HepG2 (cell line): ENCODE data around the gene ADIPOR1. TPM values are rescaled to one million over a fixed set of nuclear protein-coding genes. Genes with fewer than 3 reads are reported as not detected.

Experiments used
- ATAC-seq: fragments of 200-7000 bp; cut with Tn5 transposase; 3 replicates; pipeline ENCODE4 v1.9.1; 2020; ENCODE audit warnings: mild to moderate bottlenecking, moderate library complexity
- BruUV-seq: library from RNA; stranded (reverse); fragments of 400-500 nt; replicated peaks from 2 replicates; lab custom pipeline; 2021; lab: Mats Ljungman, UMichigan
- CTCF ChIA-PET: fragments of 300-600 bp; formaldehyde crosslinking; extraction: SDS; loops from one replicate; lab custom pipeline; 2021; ENCODE audit warnings: low total read pairs, inconsistent platforms, low intra/inter-chr PET ratio; lab: Yijun Ruan, JAX
- POLR2A ChIA-PET: fragments of 350-600 bp; sonication (Branson Sonifier 250); formaldehyde crosslinking; loops from one replicate; lab custom pipeline; 2020; ENCODE audit warnings: antibody characterized with exemption, inconsistent platforms; lab: Yijun Ruan, JAX
- DNase-seq: peaks from one replicate; pipeline ENCODE4 v3.0.0-alpha.2; 2015; ENCODE audit warnings: low spot score
- FAIRE-seq: peaks from 3 replicates; lab custom pipeline; 2011; peaks lifted over from hg19 to GRCh38; lab: Jason Lieb, UNC
- H2AFZ ChIP-seq: one replicate; pipeline ENCODE4 v1.6.1; 2011; ENCODE audit warnings: low read length, inconsistent platforms
- H3K27ac ChIP-seq: fragments of 300-600 bp; 3 replicates; pipeline ENCODE4 v1.8.0; 2011; ENCODE audit warnings: mixed run types, mild to moderate bottlenecking, mixed read lengths, low read length, inconsistent platforms; ENCODE audit not compliant: insufficient read depth; ENCODE audit errors: extremely low read length
- H3K27me3 ChIP-seq, 2 experiments: fragments of 200-600 bp in 1 of 2; 2 replicates in 1 of 2; 3 replicates in 1 of 2; pipeline versions ENCODE4 v1.6.0 to v1.8.0; 2011; ENCODE audit warnings: low read length in 2 of 2, mild to moderate bottlenecking in 2 of 2, moderate library complexity in 2 of 2, inconsistent platforms in 1 of 2; ENCODE audit not compliant: insufficient read depth in 2 of 2, control insufficient read depth in 1 of 2
- H3K36me3 ChIP-seq, 2 experiments: fragments of 200-600 bp in 1 of 2; replicated peaks in 1 of 2; 2 replicates in 1 of 2; 3 replicates in 1 of 2; pipeline versions ENCODE4 v1.5.1 to v1.8.0; 2011; ENCODE audit warnings: low read length in 2 of 2, inconsistent platforms in 1 of 2; ENCODE audit not compliant: insufficient read depth in 2 of 2, control insufficient read depth in 1 of 2
- H3K4me1 ChIP-seq: 2 replicates; pipeline ENCODE4 v1.5.1; 2012; ENCODE audit warnings: low read length, inconsistent platforms; ENCODE audit not compliant: insufficient read depth
- H3K4me2 ChIP-seq: 2 replicates; pipeline ENCODE4 v1.6.0; 2011; ENCODE audit warnings: low read depth, low read length, inconsistent platforms
- H3K4me3 ChIP-seq, 3 experiments: fragments of 200-600 bp in 1 of 3; sonication (generic), shearing (Covaris generic) in 1 of 3; replicated peaks in 1 of 3; 2 replicates each; pipeline ENCODE4 v1.5.1; 2011 to 2016; ENCODE audit warnings: low read length in 3 of 3, inconsistent platforms in 2 of 3, low read depth in 2 of 3, mild to moderate bottlenecking in 2 of 3, control low read depth in 1 of 3, mixed read lengths in 1 of 3; ENCODE audit not compliant: insufficient read depth in 1 of 3
- H3K79me2 ChIP-seq: one replicate; pipeline ENCODE4 v1.6.1; 2011; ENCODE audit warnings: low read length, inconsistent platforms; ENCODE audit not compliant: insufficient read depth
- H3K9ac ChIP-seq: 2 replicates; pipeline ENCODE4 v1.6.0; 2011; ENCODE audit warnings: mild to moderate bottlenecking, low read depth, low read length, inconsistent platforms; ENCODE audit not compliant: insufficient read depth
- H3K9me3 ChIP-seq: 2 replicates; pipeline ENCODE4 v1.5.1; 2012; ENCODE audit warnings: mild to moderate bottlenecking, low read length
- H4K20me1 ChIP-seq: 2 replicates; pipeline ENCODE4 v1.6.0; 2011; ENCODE audit warnings: inconsistent platforms, mild to moderate bottlenecking, low read length, moderate library complexity; ENCODE audit not compliant: insufficient read depth
- KDM6A ChIP-seq: IDR thresholded peaks from 2 replicates; pipeline ENCODE4 v1.6.1; 2016; ENCODE audit warnings: low read depth
- MAZ ChIP-seq, 2 experiments: sonication (generic) in 1 of 2; formaldehyde crosslinking in 1 of 2; IDR thresholded peaks; 2 replicates each; pipeline versions ENCODE4 v1.5.0 to v1.6.1; 2012 to 2020; ENCODE audit warnings: low read depth in 2 of 2, mild to moderate bottlenecking in 2 of 2, borderline replicate concordance in 1 of 2, improper control_type of control experiment in 1 of 2, low read length in 1 of 2, missing genetic modification reagents in 1 of 2, moderate library complexity in 1 of 2
- MED1 ChIP-seq: sonication (generic); formaldehyde crosslinking; IDR thresholded peaks from 2 replicates; pipeline ENCODE4 v1.4.0; 2020; ENCODE audit warnings: missing genetic modification reagents
- NR1H2 ChIP-seq: sonication (generic); formaldehyde crosslinking; IDR thresholded peaks from 2 replicates; pipeline ENCODE4 v1.8.1; 2022; ENCODE audit warnings: low read depth, missing genetic modification reagents, borderline replicate concordance
- PITX1 ChIP-seq: sonication (generic); formaldehyde crosslinking; IDR thresholded peaks from 2 replicates; pipeline ENCODE4 v1.5.1; 2020; ENCODE audit warnings: mild to moderate bottlenecking, missing genetic modification reagents
- SNAI1 ChIP-seq: sonication (generic); formaldehyde crosslinking; IDR thresholded peaks from 2 replicates; pipeline ENCODE4 v1.5.0; 2020; ENCODE audit warnings: mild to moderate bottlenecking, missing genetic modification reagents, borderline replicate concordance
- ZMAT3 ChIP-seq: sonication (generic); formaldehyde crosslinking; conservative IDR thresholded peaks from 2 replicates; pipeline ENCODE4 v1.7.0; 2021; ENCODE audit warnings: missing genetic modification reagents
- ZNF124 ChIP-seq: sonication (generic); formaldehyde crosslinking; IDR thresholded peaks from 2 replicates; pipeline ENCODE4 v1.4.0; 2020; ENCODE audit warnings: missing genetic modification reagents
- ZNF329 ChIP-seq: sonication (generic); formaldehyde crosslinking; IDR thresholded peaks from 2 replicates; pipeline ENCODE4 v1.9.0; 2021; ENCODE audit warnings: low read depth, mild to moderate bottlenecking, missing genetic modification reagents
- ZNF670 ChIP-seq: sonication (generic); formaldehyde crosslinking; IDR thresholded peaks from 2 replicates; pipeline ENCODE4 v1.8.0; 2022; ENCODE audit warnings: mild to moderate bottlenecking, missing genetic modification reagents, borderline replicate concordance
- ZNF749 ChIP-seq: sonication (generic); formaldehyde crosslinking; IDR thresholded peaks from 2 replicates; pipeline ENCODE4 v1.8.0; 2022; ENCODE audit warnings: mild to moderate bottlenecking, missing genetic modification reagents, moderate library complexity, borderline replicate concordance
- WGBS: methylation state at CpG from one replicate; pipeline ENCODE4 v1.1.6; 2017; ENCODE audit warnings: low lambda C conversion rate; 5-methylcytosine and 5-hydroxymethylcytosine counted together
- in situ Hi-C: cut with HindIII; loops from 2 replicates; pipeline ENCODE4 v1.10.0; 2017; ENCODE audit warnings: low pct_unique_long_range_greater_than_20kb; ENCODE audit not compliant: extremely low pct_ligation_motif_present
- intact Hi-C: fragments of 100-400 bp; cut with micrococcal nuclease; formaldehyde crosslinking; loops from one replicate; pipeline ENCODE4 v1.10.0; 2022; ENCODE audit not compliant: unreplicated experiment
- polyA plus RNA-seq, 8 experiments: library from polyadenylated mRNA; depleted of rRNA in 3 of 8; stranded (reverse) in 7 of 8; unstranded in 1 of 8; fragments of >200 nt; fragmentation: Illumina TruSeq in 4 of 8; extraction: Trizol in 4 of 8; gene quantifications; 2 replicates each; pipeline versions ENCODE4 v1.2.1 to v1.2.3, GENCODE V29; 2011 to 2016; ENCODE audit warnings: low read depth in 4 of 8, missing spikeins in 1 of 8, mixed read lengths in 1 of 8; ENCODE audit not compliant: insufficient read depth in 1 of 8
- total RNA-seq, 5 experiments: library from RNA; depleted of rRNA; stranded (reverse); fragments of >200 nt; fragmentation: Illumina TruSeq; extraction: Trizol; gene quantifications; 2 replicates each; pipeline ENCODE4 v1.2.3, GENCODE V29; 2016; ENCODE audit warnings: low read depth in 1 of 5
- TF ChIP-seq, protein P1 (sequence below): IDR thresholded peaks from 2 replicates; pipeline ENCODE4 v1.6.1; 2016; ENCODE audit warnings: missing biosample characterization, missing genetic modification reagents, low read depth
- TF ChIP-seq, protein P2 (sequence below): sonication (generic); formaldehyde crosslinking; IDR thresholded peaks from 2 replicates; pipeline ENCODE4 v1.4.0; 2020; ENCODE audit warnings: mild to moderate bottlenecking, missing genetic modification reagents
- TF ChIP-seq, protein P3 (sequence below): sonication (generic); formaldehyde crosslinking; IDR thresholded peaks from 2 replicates; pipeline ENCODE4 v1.4.0; 2020; ENCODE audit warnings: mild to moderate bottlenecking, missing genetic modification reagents

Gene ADIPOR1
- total and polyA plus RNA-seq, 2 of the 13 experiments (the other 11 are each of a cell fraction or from before 2014, with no cell fraction given) = 60.0 to 141 TPM

DNA sequence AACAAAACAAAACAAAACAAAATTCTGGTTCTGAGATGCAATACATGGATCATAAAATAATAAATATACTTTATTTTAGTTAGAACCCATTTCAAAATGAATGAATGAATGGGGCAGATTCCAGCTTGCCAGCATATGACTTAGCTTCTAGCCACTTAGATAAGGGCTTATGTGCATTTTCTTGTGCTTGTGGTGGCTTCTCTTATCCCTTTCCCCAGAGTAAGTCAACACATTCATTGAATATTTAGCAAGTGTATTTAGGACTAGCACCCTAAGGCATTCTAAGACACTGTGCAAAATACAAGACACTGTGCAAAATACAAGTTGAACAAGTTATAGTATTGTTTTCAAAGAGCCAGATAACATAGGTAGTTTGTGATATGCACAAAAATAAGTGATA, 4.7 kb downstream of the ADIPOR1 start (continued):
- TF ChIP-seq, protein P1, sequence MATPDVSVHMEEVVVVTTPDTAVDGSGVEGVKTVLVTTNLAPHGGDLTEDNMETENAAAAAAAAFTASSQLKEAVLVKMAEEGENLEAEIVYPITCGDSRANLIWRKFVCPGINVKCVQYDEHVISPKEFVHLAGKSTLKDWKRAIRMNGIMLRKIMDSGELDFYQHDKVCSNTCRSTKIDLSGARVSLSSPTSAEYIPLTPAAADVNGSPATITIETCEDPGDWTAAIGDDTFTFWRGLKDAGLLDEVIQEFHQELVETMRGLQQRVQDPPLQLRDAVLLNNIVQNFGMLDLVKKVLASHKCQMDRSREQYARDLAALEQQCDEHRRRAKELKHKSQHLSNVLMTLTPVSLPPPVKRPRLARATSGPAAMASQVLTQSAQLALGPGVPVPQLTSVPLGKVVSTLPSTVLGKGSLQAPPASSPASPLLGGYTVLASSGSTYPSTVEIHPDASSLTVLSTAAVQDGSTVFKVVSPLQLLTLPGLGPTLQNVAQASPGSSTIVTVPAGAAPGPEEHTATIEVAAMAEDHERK = no peak

DNA sequence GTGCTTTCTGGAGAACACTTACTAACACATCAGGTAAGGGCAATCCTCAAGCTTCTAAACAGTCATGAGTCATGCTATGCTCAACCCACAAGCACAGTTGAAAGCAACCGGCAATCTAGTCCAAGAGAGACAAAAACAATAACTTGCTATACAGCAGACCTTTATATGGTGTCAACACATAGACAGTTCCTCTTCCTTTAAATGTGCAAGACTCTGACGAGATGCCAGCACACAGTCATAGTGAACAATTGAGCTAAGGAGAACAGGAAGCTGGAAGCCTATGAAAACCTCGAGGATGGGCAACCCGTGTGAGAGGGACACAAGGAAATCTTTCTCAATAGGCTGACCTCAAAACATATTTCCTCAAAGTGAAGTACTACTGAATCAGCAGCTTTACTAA, 5.3 kb downstream of the ADIPOR1 start:
- Histone ChIP-seq H3K4me3 (no peak overlapping the region), H4K20me1 (peaks cover 7% of the 10 kb centered on the region), H2AFZ (no peak overlapping the region), H3K4me2 (no peak overlapping the region), H3K36me3 (peaks cover 9 to 31% of the 10 kb centered on the region in 2 experiments), H3K4me1 (peaks cover 39% of the 10 kb centered on the region), H3K9ac (no peak overlapping the region), H3K9me3 (no peaks in the 10 kb centered on the region), H3K27me3 (no peaks in the 10 kb centered on the region; a peak in 1 of 5 replicates), H3K27ac (no peak overlapping the region), H3K79me2 (peaks cover 61% of the 10 kb centered on the region)
- no peak for DNase-seq
- no peak for FAIRE-seq
- no peak for ATAC-seq
- POLR2A ChIA-PET = interaction anchor here (1.1 to 1.3 kb wide), 2 partner anchors 92 to 143 kb away, joined by 3 read pairs; no protein-coding TSS in a partner anchor
- 95% methylated on average over 4 of the region's 4 CpGs for WGBS
- in situ Hi-C loops (no loop called here), intact Hi-C loops (loop anchor here (10.0 kb wide), 1 partner anchor 68 kb away; the partner anchor contains the start of gene RABIF)
- CTCF ChIA-PET = no interaction called here
- BruUV-seq = no TSS peak
- TF ChIP-seq, protein P2, sequence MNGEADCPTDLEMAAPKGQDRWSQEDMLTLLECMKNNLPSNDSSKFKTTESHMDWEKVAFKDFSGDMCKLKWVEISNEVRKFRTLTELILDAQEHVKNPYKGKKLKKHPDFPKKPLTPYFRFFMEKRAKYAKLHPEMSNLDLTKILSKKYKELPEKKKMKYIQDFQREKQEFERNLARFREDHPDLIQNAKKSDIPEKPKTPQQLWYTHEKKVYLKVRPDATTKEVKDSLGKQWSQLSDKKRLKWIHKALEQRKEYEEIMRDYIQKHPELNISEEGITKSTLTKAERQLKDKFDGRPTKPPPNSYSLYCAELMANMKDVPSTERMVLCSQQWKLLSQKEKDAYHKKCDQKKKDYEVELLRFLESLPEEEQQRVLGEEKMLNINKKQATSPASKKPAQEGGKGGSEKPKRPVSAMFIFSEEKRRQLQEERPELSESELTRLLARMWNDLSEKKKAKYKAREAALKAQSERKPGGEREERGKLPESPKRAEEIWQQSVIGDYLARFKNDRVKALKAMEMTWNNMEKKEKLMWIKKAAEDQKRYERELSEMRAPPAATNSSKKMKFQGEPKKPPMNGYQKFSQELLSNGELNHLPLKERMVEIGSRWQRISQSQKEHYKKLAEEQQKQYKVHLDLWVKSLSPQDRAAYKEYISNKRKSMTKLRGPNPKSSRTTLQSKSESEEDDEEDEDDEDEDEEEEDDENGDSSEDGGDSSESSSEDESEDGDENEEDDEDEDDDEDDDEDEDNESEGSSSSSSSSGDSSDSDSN (CRISPR knock-in tag) = no peak
- TF ChIP-seq NR1H2 (CRISPR knock-in tag) (no peak), PITX1 (CRISPR knock-in tag) (no peak), SNAI1 (no peak), ZMAT3 (CRISPR knock-in tag) (no peak), ZNF670 (CRISPR knock-in tag) (no peak), MAZ (IDR thresholded peaks at IDR 0.05; ENCODE audit: borderline replicate concordance, low read depth, low read length) (no peak), MAZ (CRISPR knock-in tag; IDR thresholded peaks at IDR 0.05; ENCODE audit: low read depth) (no peak), KDM6A (CRISPR knock-in tag) (no peak), ZNF329 (CRISPR knock-in tag) (no peak), MED1 (CRISPR knock-in tag) (no peak), ZNF749 (CRISPR knock-in tag) (no peak), ZNF124 (CRISPR knock-in tag) (no peak)
- TF ChIP-seq, protein P3, sequence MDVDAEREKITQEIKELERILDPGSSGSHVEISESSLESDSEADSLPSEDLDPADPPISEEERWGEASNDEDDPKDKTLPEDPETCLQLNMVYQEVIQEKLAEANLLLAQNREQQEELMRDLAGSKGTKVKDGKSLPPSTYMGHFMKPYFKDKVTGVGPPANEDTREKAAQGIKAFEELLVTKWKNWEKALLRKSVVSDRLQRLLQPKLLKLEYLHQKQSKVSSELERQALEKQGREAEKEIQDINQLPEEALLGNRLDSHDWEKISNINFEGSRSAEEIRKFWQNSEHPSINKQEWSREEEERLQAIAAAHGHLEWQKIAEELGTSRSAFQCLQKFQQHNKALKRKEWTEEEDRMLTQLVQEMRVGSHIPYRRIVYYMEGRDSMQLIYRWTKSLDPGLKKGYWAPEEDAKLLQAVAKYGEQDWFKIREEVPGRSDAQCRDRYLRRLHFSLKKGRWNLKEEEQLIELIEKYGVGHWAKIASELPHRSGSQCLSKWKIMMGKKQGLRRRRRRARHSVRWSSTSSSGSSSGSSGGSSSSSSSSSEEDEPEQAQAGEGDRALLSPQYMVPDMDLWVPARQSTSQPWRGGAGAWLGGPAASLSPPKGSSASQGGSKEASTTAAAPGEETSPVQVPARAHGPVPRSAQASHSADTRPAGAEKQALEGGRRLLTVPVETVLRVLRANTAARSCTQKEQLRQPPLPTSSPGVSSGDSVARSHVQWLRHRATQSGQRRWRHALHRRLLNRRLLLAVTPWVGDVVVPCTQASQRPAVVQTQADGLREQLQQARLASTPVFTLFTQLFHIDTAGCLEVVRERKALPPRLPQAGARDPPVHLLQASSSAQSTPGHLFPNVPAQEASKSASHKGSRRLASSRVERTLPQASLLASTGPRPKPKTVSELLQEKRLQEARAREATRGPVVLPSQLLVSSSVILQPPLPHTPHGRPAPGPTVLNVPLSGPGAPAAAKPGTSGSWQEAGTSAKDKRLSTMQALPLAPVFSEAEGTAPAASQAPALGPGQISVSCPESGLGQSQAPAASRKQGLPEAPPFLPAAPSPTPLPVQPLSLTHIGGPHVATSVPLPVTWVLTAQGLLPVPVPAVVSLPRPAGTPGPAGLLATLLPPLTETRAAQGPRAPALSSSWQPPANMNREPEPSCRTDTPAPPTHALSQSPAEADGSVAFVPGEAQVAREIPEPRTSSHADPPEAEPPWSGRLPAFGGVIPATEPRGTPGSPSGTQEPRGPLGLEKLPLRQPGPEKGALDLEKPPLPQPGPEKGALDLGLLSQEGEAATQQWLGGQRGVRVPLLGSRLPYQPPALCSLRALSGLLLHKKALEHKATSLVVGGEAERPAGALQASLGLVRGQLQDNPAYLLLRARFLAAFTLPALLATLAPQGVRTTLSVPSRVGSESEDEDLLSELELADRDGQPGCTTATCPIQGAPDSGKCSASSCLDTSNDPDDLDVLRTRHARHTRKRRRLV (CRISPR knock-in tag) = no peak
